SK-N-SH (cell line): ENCODE results near the gene CA5B. TPM values are rescaled to one million over a fixed set of nuclear protein-coding genes. Genes with fewer than 3 reads are reported as not detected.

ENCODE experiments used
- CTCF ChIA-PET: fragments of 300-600, 350-600 bp; formaldehyde crosslinking; extraction: SDS; loops from one replicate; lab custom pipeline; 2021; lab: Yijun Ruan, JAX
- POLR2A ChIA-PET: fragments of 350-600 bp; sonication (Branson Sonifier 250); formaldehyde crosslinking; extraction: SDS; loops from one replicate; lab custom pipeline; 2020; ENCODE audit warnings: antibody characterized with exemption, inconsistent platforms; lab: Yijun Ruan, JAX
- DNase-seq: peaks from one replicate; pipeline ENCODE4 v3.0.0; 2012
- H2AFZ ChIP-seq: fragments of 200-600 bp; sonication (generic); 2 replicates; pipeline ENCODE4 v1.8.1; 2016; ENCODE audit warnings: antibody characterized with exemption, mild to moderate bottlenecking, low read depth
- H3F3A ChIP-seq: fragments of 200-600 bp; sonication (generic); replicated peaks from 2 replicates; pipeline ENCODE3; 2016; ENCODE audit warnings: antibody characterized with exemption, mild to moderate bottlenecking; ENCODE audit not compliant: insufficient read depth
- H3K27ac ChIP-seq, 2 experiments: fragments of 200-500 bp in 1 of 2; fragments of 200-600 bp in 1 of 2; sonication (Bioruptor generic) in 1 of 2; sonication (generic), shearing (Covaris generic) in 1 of 2; 2 replicates each; pipeline versions ENCODE4 v1.5.1 to v1.6.1; 2014 to 2016; ENCODE audit warnings: low read depth in 2 of 2, inconsistent platforms in 1 of 2, low read length in 1 of 2, mild to moderate bottlenecking in 1 of 2, mixed read lengths in 1 of 2
- H3K27me3 ChIP-seq: fragments of 200-600 bp; sonication (generic), shearing (Covaris generic); 2 replicates; pipeline ENCODE4 v1.6.1; 2016; ENCODE audit warnings: mixed run types; ENCODE audit not compliant: insufficient read depth
- H3K36me3 ChIP-seq, 2 experiments: fragments of 200-500 bp in 1 of 2; fragments of 200-600 bp in 1 of 2; sonication (Bioruptor generic) in 1 of 2; sonication (generic) in 1 of 2; replicated peaks in 1 of 2; 2 replicates each; pipeline versions ENCODE3 to v1.5.1; 2014 to 2016; ENCODE audit warnings: low read length in 1 of 2, mild to moderate bottlenecking in 1 of 2; ENCODE audit not compliant: insufficient read depth in 2 of 2, control insufficient read depth in 1 of 2
- H3K4me1 ChIP-seq, 2 experiments: fragments of 200-500 bp in 1 of 2; fragments of 200-600 bp in 1 of 2; sonication (Bioruptor generic) in 1 of 2; sonication (generic), shearing (Covaris generic) in 1 of 2; 2 replicates each; pipeline versions ENCODE4 v1.5.1 to v1.6.1; 2014 to 2016; ENCODE audit warnings: low read depth in 1 of 2, low read length in 1 of 2, mixed run types in 1 of 2; ENCODE audit not compliant: insufficient read depth in 2 of 2, control insufficient read depth in 1 of 2
- H3K4me2 ChIP-seq: fragments of 200-600 bp; sonication (generic), shearing (Covaris generic); 2 replicates; pipeline ENCODE4 v1.6.1; 2017; ENCODE audit warnings: mixed run types
- H3K4me3 ChIP-seq, 2 experiments: fragments of 200-500 bp in 1 of 2; fragments of 200-600 bp in 1 of 2; sonication (Bioruptor generic) in 1 of 2; sonication (generic), shearing (Covaris generic) in 1 of 2; 2 replicates each; pipeline versions ENCODE4 v1.5.1 to v1.8.1; 2014 to 2016; ENCODE audit warnings: low read depth in 2 of 2, inconsistent platforms in 1 of 2, low read length in 1 of 2, mild to moderate bottlenecking in 1 of 2, mixed read lengths in 1 of 2, moderate library complexity in 1 of 2
- H3K79me2 ChIP-seq: fragments of 200-600 bp; sonication (generic); 2 replicates; pipeline ENCODE4 v1.8.1; 2017; ENCODE audit warnings: mild to moderate bottlenecking; ENCODE audit not compliant: insufficient read depth
- H3K9ac ChIP-seq: fragments of 200-600 bp; sonication (generic); 2 replicates; pipeline ENCODE4 v1.6.1; 2017; ENCODE audit warnings: mixed run types
- H3K9me2 ChIP-seq: fragments of 200-600 bp; sonication (generic); 2 replicates; pipeline ENCODE4 v1.6.1; 2017; ENCODE audit warnings: mixed run types
- H3K9me3 ChIP-seq: fragments of 200-600 bp; sonication (generic); 2 replicates; pipeline ENCODE4 v1.6.1; 2017; ENCODE audit warnings: mixed run types, mild to moderate bottlenecking, moderate library complexity
- H4K20me1 ChIP-seq: fragments of 200-600 bp; sonication (generic); 2 replicates; pipeline ENCODE4 v1.6.1; 2017; ENCODE audit warnings: mild to moderate bottlenecking, mixed run types; ENCODE audit not compliant: insufficient read depth
- CHD2 ChIP-seq: fragments of 150-350 bp; IDR thresholded peaks from 2 replicates; pipeline ENCODE4 v1.6.1; 2018; ENCODE audit warnings: low read length; ENCODE audit not compliant: partially characterized antibody
- CTCF ChIP-seq: fragments of 200-600 bp; sonication (generic); IDR thresholded peaks from 2 replicates; pipeline ENCODE4 v1.6.1; 2017; ENCODE audit warnings: antibody characterized with exemption, mild to moderate bottlenecking, moderate library complexity
- ELF1 ChIP-seq: IDR thresholded peaks from 2 replicates; pipeline ENCODE4 v1.4.0; 2012
- EZH2phosphoT487 ChIP-seq: fragments of 200-600 bp; sonication (generic); IDR thresholded peaks from 2 replicates; pipeline ENCODE4 v1.6.1; 2017; ENCODE audit warnings: low read depth, mixed run types, mild to moderate bottlenecking, antibody characterized with exemption, moderate library complexity, borderline replicate concordance
- FOSL2 ChIP-seq: IDR thresholded peaks from 2 replicates; pipeline ENCODE4 v1.4.0; 2012; ENCODE audit warnings: low read depth, mild to moderate bottlenecking, moderate library complexity, borderline replicate concordance
- GABPA ChIP-seq: IDR thresholded peaks from 2 replicates; pipeline ENCODE4 v1.4.0; 2012; ENCODE audit warnings: low read depth, mild to moderate bottlenecking
- IRF3 ChIP-seq: fragments of 150-350 bp; IDR thresholded peaks from 2 replicates; pipeline ENCODE4 v1.6.1; 2016; ENCODE audit warnings: mild to moderate bottlenecking, low read depth, low read length
- JUND ChIP-seq: IDR thresholded peaks from 2 replicates; pipeline ENCODE4 v1.4.0; 2012
- MEF2A ChIP-seq: IDR thresholded peaks from 2 replicates; pipeline ENCODE4 v1.4.0; 2012; ENCODE audit warnings: low read depth, borderline replicate concordance
- MXI1 ChIP-seq: IDR thresholded peaks from 2 replicates; pipeline ENCODE4 v1.6.1; 2012; ENCODE audit warnings: mild to moderate bottlenecking, low read depth, low read length, improper control_type of control experiment
- NFIC ChIP-seq: IDR thresholded peaks from 2 replicates; pipeline ENCODE4 v1.4.0; 2012; ENCODE audit warnings: borderline replicate concordance
- NRF1 ChIP-seq: IDR thresholded peaks from 2 replicates; pipeline ENCODE4 v1.6.1; 2012; ENCODE audit warnings: low read depth, mild to moderate bottlenecking, low read length
- PBX3 ChIP-seq: IDR thresholded peaks from 2 replicates; pipeline ENCODE4; 2012
- POLR2AphosphoS5 ChIP-seq: IDR thresholded peaks from 2 replicates; pipeline ENCODE4 v1.6.1; 2012; ENCODE audit warnings: low read depth, low read length
- RAD21 ChIP-seq: IDR thresholded peaks from 2 replicates; pipeline ENCODE4 v1.6.1; 2012; ENCODE audit warnings: mild to moderate bottlenecking, low read length
- RCOR1 ChIP-seq: fragments of 150-350 bp; IDR thresholded peaks from 2 replicates; pipeline ENCODE4 v1.6.1; 2017; ENCODE audit warnings: antibody characterized with exemption, low read length
- RFX5 ChIP-seq: IDR thresholded peaks from 2 replicates; pipeline ENCODE4 v1.6.1; 2012; ENCODE audit warnings: mild to moderate bottlenecking, improper control_type of control experiment, low read length
- RXRA ChIP-seq: IDR thresholded peaks from 2 replicates; pipeline ENCODE4 v1.4.0; 2012; ENCODE audit warnings: low read depth, mild to moderate bottlenecking, borderline replicate concordance
- SIN3A ChIP-seq: IDR thresholded peaks from 2 replicates; pipeline ENCODE4 v1.6.1; 2012; ENCODE audit warnings: low read depth, mild to moderate bottlenecking, low read length, moderate library complexity, borderline replicate concordance
- TAF1 ChIP-seq: IDR thresholded peaks from 2 replicates; pipeline ENCODE4 v1.6.1; 2012; ENCODE audit warnings: low read depth, mild to moderate bottlenecking, low read length, moderate library complexity, borderline replicate concordance
- TCF12 ChIP-seq: IDR thresholded peaks from 2 replicates; pipeline ENCODE4 v1.4.0; 2012
- TEAD4 ChIP-seq: IDR thresholded peaks from 2 replicates; pipeline ENCODE4 v1.4.0; 2012; ENCODE audit warnings: mild to moderate bottlenecking, borderline replicate concordance; ENCODE audit not compliant: insufficient read depth
- YY1 ChIP-seq: IDR thresholded peaks from 2 replicates; pipeline ENCODE4 v1.4.0; 2012; ENCODE audit warnings: low read depth, mild to moderate bottlenecking
- WGBS: methylation state at CpG from one replicate; pipeline ENCODE4 v1.1.6; 2017; ENCODE audit warnings: low lambda C conversion rate; 5-methylcytosine and 5-hydroxymethylcytosine counted together
- polyA plus RNA-seq, 3 experiments: library from polyadenylated mRNA; depleted of rRNA; stranded (reverse); fragments of >200 nt; gene quantifications; 2 replicates each; pipeline ENCODE4 v1.2.3, GENCODE V29; 2012
- TF ChIP-seq, protein P1 (sequence below): fragments of 150-350 bp; IDR thresholded peaks from 2 replicates; pipeline ENCODE4 v1.6.1; 2017; ENCODE audit warnings: antibody characterized with exemption, low read length, low read depth, borderline replicate concordance
- TF ChIP-seq, protein P2 (sequence below): IDR thresholded peaks from 2 replicates; pipeline ENCODE4 v1.4.0; 2012; ENCODE audit warnings: low read depth, borderline replicate concordance
- TF ChIP-seq, protein P3 (sequence below): IDR thresholded peaks from 2 replicates; pipeline ENCODE4 v1.4.0; 2012; ENCODE audit warnings: low read depth

Gene CA5B
- polyA plus RNA-seq, 1 of the 3 experiments (the other 2 are of a cell fraction), result 4.4 TPM

- no peak for TF ChIP-seq MXI1
Observed at GRCh38 chrX:15786915-15787314, 48.8 kb downstream of the CA5B start (continued).

- peaks cover 17% of the 10 kb centered on the region for H3K79me2 ChIP-seq
- ChIA-PET POLR2A (no interaction called here), CTCF (no interaction called here)
- 2% methylated on average over 38 of the region's 55 CpGs for WGBS
- H3K27ac ChIP-seq, result peak within 1 kb of the TSS; percentile 81 to 90
- H3K27me3 ChIP-seq, result no peaks in the 10 kb centered on the region
- DNase-seq, result peak; percentile 93
- H3K4me2 ChIP-seq, result peak within 1 kb of the TSS; percentile 82
- no peaks in the 10 kb centered on the region for H3K9me2 ChIP-seq
- H4K20me1 ChIP-seq, result no peaks in the 10 kb centered on the region
- no peaks in the 10 kb centered on the region for H3K9me3 ChIP-seq
- peaks cover 7% of the 10 kb centered on the region for H3F3A ChIP-seq
- peak within 1 kb of the TSS; percentile 92 to 97 for H3K4me3 ChIP-seq
- H3K4me1 ChIP-seq, result peaks cover 0 to 3% of the 10 kb centered on the region in 2 experiments; a peak in 1 of 4 replicates
- H2AFZ ChIP-seq, result peak within 1 kb of the TSS; percentile 95
- peak within 1 kb of the TSS; percentile 76 for H3K9ac ChIP-seq
- peaks cover 5 to 15% of the 10 kb centered on the region in 2 experiments for H3K36me3 ChIP-seq
- TF ChIP-seq ELF1, result no peak; the same call in 1 of the 2 replicates
- TF ChIP-seq, protein P1, sequence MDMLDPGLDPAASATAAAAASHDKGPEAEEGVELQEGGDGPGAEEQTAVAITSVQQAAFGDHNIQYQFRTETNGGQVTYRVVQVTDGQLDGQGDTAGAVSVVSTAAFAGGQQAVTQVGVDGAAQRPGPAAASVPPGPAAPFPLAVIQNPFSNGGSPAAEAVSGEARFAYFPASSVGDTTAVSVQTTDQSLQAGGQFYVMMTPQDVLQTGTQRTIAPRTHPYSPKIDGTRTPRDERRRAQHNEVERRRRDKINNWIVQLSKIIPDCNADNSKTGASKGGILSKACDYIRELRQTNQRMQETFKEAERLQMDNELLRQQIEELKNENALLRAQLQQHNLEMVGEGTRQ, result no peak
- TF ChIP-seq TAF1, result peak; percentile 76
- peak; percentile 75 for TF ChIP-seq POLR2AphosphoS5
- TF ChIP-seq GABPA, result peak; percentile 66
- TF ChIP-seq RFX5, result no peak
- peak; percentile 55 for TF ChIP-seq SIN3A
- no peak; the same call in 1 of the 2 replicates for TF ChIP-seq PBX3
- no peak for TF ChIP-seq IRF3
- TF ChIP-seq NRF1, result peak; percentile 94
- no peak for TF ChIP-seq RAD21
- TF ChIP-seq, protein P2, sequence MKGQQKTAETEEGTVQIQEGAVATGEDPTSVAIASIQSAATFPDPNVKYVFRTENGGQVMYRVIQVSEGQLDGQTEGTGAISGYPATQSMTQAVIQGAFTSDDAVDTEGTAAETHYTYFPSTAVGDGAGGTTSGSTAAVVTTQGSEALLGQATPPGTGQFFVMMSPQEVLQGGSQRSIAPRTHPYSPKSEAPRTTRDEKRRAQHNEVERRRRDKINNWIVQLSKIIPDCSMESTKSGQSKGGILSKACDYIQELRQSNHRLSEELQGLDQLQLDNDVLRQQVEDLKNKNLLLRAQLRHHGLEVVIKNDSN, result no peak
- no peak for TF ChIP-seq MEF2A
- TF ChIP-seq TEAD4, result no peak
- peak; percentile 96 for TF ChIP-seq YY1
- TF ChIP-seq JUND, result no peak
- TF ChIP-seq EZH2phosphoT487, result no peak
- peak; percentile 4 for TF ChIP-seq CHD2
- TF ChIP-seq CTCF, result no peak
- TF ChIP-seq, protein P3, sequence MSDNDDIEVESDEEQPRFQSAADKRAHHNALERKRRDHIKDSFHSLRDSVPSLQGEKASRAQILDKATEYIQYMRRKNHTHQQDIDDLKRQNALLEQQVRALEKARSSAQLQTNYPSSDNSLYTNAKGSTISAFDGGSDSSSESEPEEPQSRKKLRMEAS, result peak; percentile 26; the same call in 1 of the 2 replicates
- no peak for TF ChIP-seq NFIC
- no peak for TF ChIP-seq RCOR1
- TF ChIP-seq TCF12, result no peak
- no peak for TF ChIP-seq FOSL2
- TF ChIP-seq RXRA, result no peak
Observed at GRCh38 chrX:15789979-15790768, 52.1 kb downstream of the CA5B start, which contains the start of gene ZRSR2. Gene ZRSR2 (plus strand): TSS chrX:15790484. CDS start chrX:15790496, 12 bp downstream.
